ENCODE measurements around the gene TGFB2.

TGFB2 gene

GRCh38 chr1:218395916-218396315, 50.8 kb downstream of the TGFB2 start:
- DNase-seq: no peak

DNA sequence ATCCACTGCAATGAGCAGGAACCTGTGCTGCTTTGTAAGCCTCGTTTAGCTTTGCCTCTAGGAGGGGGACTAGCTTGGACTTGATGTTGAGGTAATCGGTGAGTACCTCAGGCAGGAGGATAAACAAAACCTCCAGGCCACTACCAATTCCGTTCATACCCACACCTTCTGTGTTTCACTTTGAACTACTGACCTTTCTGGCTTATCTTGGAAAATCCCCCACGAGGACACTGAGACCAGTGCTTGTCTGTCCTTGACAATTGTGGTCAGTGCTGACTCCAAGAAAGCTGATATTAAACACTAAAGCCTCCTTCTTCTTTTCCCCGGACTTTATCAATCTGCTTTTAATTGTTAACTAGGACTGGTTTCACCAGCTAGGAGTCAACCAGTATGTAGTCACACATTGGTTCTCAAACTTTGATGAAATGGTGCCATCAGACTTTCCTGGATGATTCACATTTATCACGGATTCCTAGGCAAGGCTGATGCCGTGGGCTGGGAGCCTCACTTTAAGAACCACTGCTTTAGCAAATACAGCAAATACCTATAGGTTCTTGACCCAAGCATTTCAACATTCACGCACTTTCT, 52.7 kb downstream of the TGFB2 start:
- DNase-seq: no peak

- no peak for DNase-seq
These were observed 55.5 kb downstream of the TGFB2 start for GRCh38 chr1:218400624-218401023.

GRCh38 chr1:218401441-218401997, 56.4 kb downstream of the TGFB2 start:
- DNase-seq: peak; percentile 35

DNA sequence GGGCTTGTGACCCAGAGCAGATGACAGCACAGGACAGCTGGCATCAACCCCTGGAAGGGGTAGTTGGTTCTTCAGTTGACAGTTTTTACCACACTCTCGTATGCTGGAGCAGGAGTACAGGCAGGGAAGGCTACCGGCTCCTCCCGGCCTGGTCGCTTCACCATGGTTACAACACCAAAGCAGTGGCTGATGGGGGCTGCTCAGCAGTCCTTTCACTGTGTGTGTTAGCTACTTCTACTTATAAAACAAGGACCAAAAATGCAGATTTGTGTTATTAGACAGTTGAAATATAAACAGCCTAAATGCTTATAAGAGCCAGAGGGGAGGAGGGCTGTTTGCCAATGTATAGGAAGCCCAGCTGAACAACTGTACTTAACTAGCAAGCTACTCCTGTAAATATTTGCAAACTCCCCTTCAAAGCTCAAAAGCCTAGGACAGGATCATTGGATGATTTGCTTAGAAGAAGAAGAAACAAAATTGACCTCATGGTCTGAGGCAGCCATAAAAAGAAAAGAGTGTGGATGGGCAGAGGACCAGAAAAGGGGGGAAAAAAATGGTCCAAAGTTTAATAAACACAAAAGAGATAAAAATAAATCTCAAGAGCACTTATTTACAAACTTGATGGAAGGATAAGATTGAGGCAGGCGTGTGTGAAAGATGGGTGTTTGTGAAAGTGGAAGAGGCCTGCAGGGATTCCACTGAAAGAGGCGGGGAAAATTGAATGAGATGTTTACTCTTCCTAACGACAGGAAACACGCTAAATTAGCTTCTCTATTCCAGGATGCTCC, 57.1 kb downstream of the TGFB2 start:
- peak; percentile 75 for DNase-seq

DNA sequence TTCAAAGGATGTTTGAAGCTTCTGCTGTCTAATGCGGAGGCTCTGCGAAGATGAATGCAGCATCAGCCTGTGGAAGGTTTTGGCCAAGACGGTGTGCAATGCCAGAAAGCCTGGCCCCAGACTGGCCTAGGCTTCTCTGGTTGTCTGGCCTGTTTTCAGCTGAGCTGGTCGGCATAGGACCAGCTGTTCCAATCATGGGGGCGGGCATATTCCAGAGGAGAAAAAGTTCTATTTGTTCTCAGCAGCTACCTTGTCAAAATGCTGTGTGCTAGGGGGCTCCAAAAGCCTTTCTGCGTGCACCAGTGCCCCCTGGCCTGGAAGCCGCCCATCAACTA, 57.6 kb downstream of the TGFB2 start:
- DNase-seq: peak; percentile 38

- DNase-seq: no peak
These were observed 58.2 kb downstream of the TGFB2 start for GRCh38 chr1:218403300-218403699.

DNA sequence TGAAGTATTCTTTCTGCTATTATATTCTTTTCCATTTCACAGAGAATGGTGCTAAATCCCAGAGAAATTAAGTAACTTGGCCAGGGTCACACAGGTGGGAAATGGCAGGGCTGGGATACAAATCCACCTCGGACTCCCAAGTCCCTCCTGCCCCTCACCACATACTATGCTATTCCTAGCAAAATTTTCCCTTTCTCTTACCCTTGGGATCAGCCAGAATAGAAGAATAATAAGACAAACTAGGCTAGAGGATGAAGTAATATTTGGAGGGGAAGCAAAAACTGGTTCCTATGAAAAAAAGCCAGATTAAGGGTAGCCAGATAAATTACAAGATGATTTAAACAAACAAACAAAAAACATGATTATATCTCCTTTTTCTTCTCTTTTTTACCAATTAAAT, 62.5 kb downstream of the TGFB2 start:
- DNase-seq: no peak

DNA sequence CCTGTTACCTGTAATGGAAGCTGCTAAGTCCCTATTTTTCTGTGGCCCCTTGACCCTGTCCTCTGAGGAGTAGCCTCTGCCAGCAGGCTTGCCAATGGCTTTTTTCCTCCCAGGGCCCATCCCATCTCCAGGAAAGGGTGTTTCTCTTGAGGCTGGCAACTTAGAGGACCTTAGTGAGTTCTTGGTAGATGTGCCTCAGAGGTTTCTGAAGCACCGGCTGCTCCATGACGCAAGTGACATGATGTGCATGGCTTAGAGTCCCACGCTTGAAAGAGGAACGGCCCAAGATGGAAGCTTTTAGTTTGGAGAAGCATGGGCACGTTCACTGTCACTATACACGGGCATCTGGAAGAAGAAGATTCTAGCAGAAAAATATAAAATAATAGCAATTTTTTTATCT, 63.0 kb downstream of the TGFB2 start:
- DNase-seq: no peak

DNA sequence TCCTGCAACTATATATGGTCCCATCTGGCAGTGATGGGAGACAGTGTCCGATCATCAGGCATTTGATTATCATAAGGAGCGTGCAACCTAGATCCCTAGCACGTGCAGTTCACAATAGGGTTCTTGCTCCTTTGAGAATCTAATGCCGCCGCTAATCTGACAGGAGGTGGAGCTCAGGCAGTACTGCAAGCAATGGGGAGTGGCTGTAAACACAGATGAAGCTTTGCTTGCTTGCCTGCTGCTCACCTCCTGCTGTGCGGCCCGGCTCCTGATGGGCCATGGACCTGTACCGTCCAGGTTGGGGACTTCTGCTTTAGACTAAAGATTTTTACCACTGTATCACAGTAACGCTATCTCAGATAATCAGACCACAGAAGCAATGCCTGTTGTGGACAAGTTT, 63.8 kb downstream of the TGFB2 start:
- no peak for DNase-seq

DNA sequence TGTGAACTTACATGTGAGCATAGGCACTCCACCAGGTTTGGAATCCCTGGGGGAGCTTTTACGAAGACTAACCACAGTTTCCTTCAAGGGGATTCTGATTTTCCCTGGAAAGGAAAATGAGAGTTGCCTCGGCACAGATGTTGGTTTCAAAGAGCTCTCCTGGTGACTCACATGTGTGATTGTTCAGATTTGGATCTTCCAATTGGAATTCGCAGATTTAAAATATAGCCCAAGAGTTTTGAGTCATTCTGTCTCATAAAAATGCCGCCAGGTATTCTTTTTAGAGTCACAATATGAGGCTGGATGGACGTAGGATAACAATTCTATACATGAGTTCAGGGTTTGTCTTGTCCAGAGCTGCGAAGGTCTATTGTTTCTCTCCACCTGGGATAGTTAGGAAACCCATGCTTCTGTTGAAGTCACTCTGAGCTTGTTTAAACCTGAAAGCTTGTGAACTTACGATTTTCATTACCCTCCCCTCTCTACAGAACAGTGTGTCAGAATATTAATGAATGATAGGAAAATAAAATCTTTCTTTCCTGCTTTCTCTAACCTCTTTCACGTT, 64.9 kb downstream of the TGFB2 start:
- DNase-seq: no peak

GRCh38 chr1:218411101-218411500, 66.0 kb downstream of the TGFB2 start:
- no peak for DNase-seq

GRCh38 chr1:218412171-218412570, 67.0 kb downstream of the TGFB2 start:
- no peak for DNase-seq

- DNase-seq: no peak
These were observed 68.0 kb downstream of the TGFB2 start for GRCh38 chr1:218413179-218413578.

GRCh38 chr1:218414060-218414728, 69.1 kb downstream of the TGFB2 start:
- DNase-seq: no peak

DNA sequence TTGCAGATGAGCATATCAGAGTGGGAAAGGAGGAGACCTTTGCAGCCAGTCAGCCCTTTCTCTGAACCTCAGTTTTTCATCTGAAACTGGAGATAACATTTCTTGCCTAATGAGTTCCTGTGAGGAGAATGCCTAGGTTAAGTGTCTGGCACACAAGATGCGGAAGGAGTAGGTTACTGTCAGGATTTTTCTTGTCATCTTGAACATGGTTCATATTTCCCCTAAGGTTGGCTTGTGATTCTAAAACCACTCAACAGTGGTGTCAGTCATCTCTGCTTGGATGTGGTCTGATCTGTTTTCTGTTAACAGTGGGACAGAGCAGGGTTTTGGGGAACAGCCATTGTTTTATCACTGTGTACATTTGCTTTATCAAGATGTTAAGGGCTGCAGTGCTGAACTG, 70.6 kb downstream of the TGFB2 start:
- no peak for DNase-seq

- DNase-seq: no peak
These were observed 76.4 kb downstream of the TGFB2 start for GRCh38 chr1:218421531-218421930.

DNA sequence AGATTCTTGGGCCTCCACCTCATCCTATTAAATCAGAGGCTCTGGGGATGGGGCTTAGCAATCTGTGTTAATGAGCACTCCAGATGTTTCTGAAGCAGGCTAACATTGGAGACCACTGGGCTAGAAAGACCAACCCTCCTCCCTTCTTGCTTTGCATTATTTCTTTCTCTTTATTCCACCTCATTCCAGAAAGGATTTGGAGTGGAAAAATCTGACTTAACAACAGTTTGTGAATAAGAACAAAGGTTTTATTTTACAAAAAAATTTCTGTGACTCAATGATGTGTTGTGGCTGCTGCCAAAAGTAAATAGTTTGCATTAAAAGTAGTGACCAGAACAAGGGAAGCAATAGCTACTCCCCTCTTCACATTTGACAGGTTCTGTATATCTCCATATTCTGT, 79.4 kb downstream of the TGFB2 start:
- DNase-seq: no peak

- DNase-seq: no peak
These were observed 80.7 kb downstream of the TGFB2 start for GRCh38 chr1:218425647-218426342.

DNA sequence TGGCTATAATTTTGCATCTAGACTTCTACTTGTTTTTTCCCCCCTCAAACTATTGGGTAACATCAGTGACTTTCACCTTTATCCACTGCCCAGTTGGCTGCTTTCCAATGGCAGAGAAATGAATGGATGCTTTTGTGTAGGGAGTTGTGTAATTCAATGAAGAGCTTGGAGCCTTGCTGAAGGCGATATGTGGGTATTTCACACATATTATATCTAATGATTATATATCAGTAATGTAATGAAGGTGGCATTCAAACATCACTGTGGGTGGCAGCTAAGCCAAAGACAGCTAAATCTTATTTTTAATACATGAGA, 81.2 kb downstream of the TGFB2 start:
- peak; percentile 28 for DNase-seq

DNA sequence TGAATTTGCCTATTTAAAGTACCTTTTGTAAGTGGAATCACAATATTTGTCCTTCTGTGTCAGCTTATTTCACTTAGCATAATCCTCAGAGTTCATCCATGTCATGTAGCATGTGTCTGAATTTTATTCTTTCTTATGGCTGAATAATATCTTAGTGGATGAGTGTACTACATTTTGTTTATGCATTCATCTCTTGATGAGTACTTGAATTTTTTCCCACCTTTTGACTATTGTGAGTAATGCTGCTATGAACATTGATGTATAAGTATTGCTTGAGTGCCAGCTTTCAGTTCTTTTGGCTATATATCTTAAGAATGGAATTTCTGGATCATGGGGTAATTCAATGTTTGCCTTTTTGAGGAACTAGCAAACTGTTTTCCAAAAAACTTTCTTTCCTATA, 84.2 kb downstream of the TGFB2 start:
- no peak for DNase-seq

DNA sequence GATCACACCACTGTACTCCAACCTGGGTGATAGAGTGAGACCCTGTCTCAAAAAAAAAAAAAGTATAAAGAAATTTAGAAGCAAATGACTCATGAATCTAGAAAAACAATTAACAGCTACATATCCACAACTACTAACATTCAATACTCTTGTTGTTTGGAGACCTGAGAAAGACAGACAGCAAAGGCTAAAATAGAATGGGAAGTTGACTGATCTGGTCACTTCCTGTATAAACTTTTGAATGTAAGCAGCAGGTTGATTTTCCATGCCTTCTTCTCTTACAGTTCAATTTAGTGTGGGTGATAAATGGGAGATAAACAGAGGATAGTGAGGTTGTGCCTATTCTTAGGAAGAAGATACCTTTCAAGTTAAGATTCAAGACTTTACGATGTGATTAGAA, 85.2 kb downstream of the TGFB2 start:
- no peak for DNase-seq

GRCh38 chr1:218430822-218431221, 85.7 kb downstream of the TGFB2 start:
- no peak for DNase-seq

All from right hindlimb (tissue), 1 donor.